Natural killer cell treated with Interleukin-12 subunit alpha and Interleukin-12 subunit beta and Interleukin-15 and Interleukin-18, amount 100 ng/mL, for 72 hours (primary cell): ENCODE measurements around the gene PKD1L1. TPM values are rescaled to one million over a fixed set of nuclear protein-coding genes. Genes with fewer than 3 reads are reported as not detected.

Experiments
- ATAC-seq, 2 donors: fragments of 150-1000 bp; cut with Tn5 transposase in 1 of 2; sonication (Bioruptor Pico), chemical (Tn5 transposase) in 1 of 2; 2 replicates each; pipeline ENCODE4 v1.10.0; 2021
- DNase-seq: peaks from one replicate; pipeline ENCODE4 v3.0.0; 2022; ENCODE audit warnings: low spot score
- H3K27ac Mint-ChIP-seq, 2 donors: 1 replicate in 1 of 2; 2 replicates in 1 of 2; pipeline ENCODE4 v1.8.0; 2022; ENCODE audit warnings: mixed read lengths in 2 of 2, mild to moderate bottlenecking in 1 of 2, moderate library complexity in 1 of 2
- H3K27me3 Mint-ChIP-seq, 2 donors: 1 replicate in 1 of 2; 2 replicates in 1 of 2; pipeline ENCODE4 v1.8.0; 2022; ENCODE audit warnings: mixed read lengths in 2 of 2
- H3K36me3 Mint-ChIP-seq: one replicate; pipeline ENCODE4 v1.8.0; 2022; ENCODE audit warnings: mixed read lengths
- H3K4me1 Mint-ChIP-seq, 2 donors: 1 replicate in 1 of 2; 2 replicates in 1 of 2; pipeline ENCODE4 v1.8.0; 2022; ENCODE audit warnings: low read depth in 2 of 2, mixed read lengths in 2 of 2, mild to moderate bottlenecking in 1 of 2
- H3K4me3 Mint-ChIP-seq: one replicate; pipeline ENCODE4 v1.8.0; 2022; ENCODE audit warnings: mixed read lengths
- H3K9me3 Mint-ChIP-seq: 2 replicates; pipeline ENCODE4 v1.8.0; 2022; ENCODE audit warnings: mixed read lengths
- total RNA-seq, 2 donors: library from RNA; stranded (reverse); gene quantifications; one replicate each; pipeline ENCODE4 v1.2.3, GENCODE V29; 2022

PKD1L1 gene
- total RNA-seq, 2 donors from 2014 or later: 0.28 to 0.31 TPM

- DNase-seq (no peak), ATAC-seq (no peak)
- H3K4me1 Mint-ChIP-seq: no peaks in the 10 kb centered on the region
- H3K9me3 Mint-ChIP-seq: no peaks in the 10 kb centered on the region
- H3K27ac Mint-ChIP-seq: no peak overlapping the region
- peaks cover 0 to 3% of the 10 kb centered on the region in 2 donors for H3K27me3 Mint-ChIP-seq
- no peaks in the 10 kb centered on the region for H3K36me3 Mint-ChIP-seq
- no peak overlapping the region for H3K4me3 Mint-ChIP-seq
Observed at GRCh38 chr7:47890606-47891005, 57.7 kb downstream of the PKD1L1 start.

GRCh38 chr7:47890125-47890524, 58.1 kb downstream of the PKD1L1 start:
- ATAC-seq: no peak
- no peaks in the 10 kb centered on the region for H3K4me1 Mint-ChIP-seq
- peaks cover 0 to 3% of the 10 kb centered on the region in 2 donors for H3K27me3 Mint-ChIP-seq
- H3K4me3 Mint-ChIP-seq: no peak overlapping the region
- DNase-seq: no peak
- H3K36me3 Mint-ChIP-seq: no peaks in the 10 kb centered on the region
- H3K9me3 Mint-ChIP-seq: no peaks in the 10 kb centered on the region
- H3K27ac Mint-ChIP-seq: no peak overlapping the region

GRCh38 chr7:47889723-47890122, 58.5 kb downstream of the PKD1L1 start:
- ATAC-seq (no peak), DNase-seq (no peak)
- no peaks in the 10 kb centered on the region for H3K4me1 Mint-ChIP-seq
- H3K36me3 Mint-ChIP-seq: no peaks in the 10 kb centered on the region
- H3K27me3 Mint-ChIP-seq: peaks cover 0 to 5% of the 10 kb centered on the region in 2 donors
- no peaks in the 10 kb centered on the region for H3K9me3 Mint-ChIP-seq
- H3K4me3 Mint-ChIP-seq: no peak overlapping the region
- H3K27ac Mint-ChIP-seq: no peak overlapping the region

- H3K27ac Mint-ChIP-seq: no peak overlapping the region
- no peak for DNase-seq
- H3K9me3 Mint-ChIP-seq: no peaks in the 10 kb centered on the region
- H3K36me3 Mint-ChIP-seq: no peaks in the 10 kb centered on the region
- peaks cover 0 to 5% of the 10 kb centered on the region in 2 donors for H3K27me3 Mint-ChIP-seq
- H3K4me3 Mint-ChIP-seq: no peak overlapping the region
- no peaks in the 10 kb centered on the region for H3K4me1 Mint-ChIP-seq
- peak in 1 of 2 donors; percentile 2 for ATAC-seq
Observed at GRCh38 chr7:47888371-47889265, 59.6 kb downstream of the PKD1L1 start.

- Mint-ChIP-seq H3K27me3 (peaks cover 0 to 5% of the 10 kb centered on the region in 2 donors), H3K4me1 (no peaks in the 10 kb centered on the region), H3K4me3 (no peak overlapping the region), H3K36me3 (no peaks in the 10 kb centered on the region), H3K27ac (no peak overlapping the region), H3K9me3 (no peaks in the 10 kb centered on the region)
- ATAC-seq: no peak
- no peak for DNase-seq
Observed at GRCh38 chr7:47887016-47887640, 61.1 kb downstream of the PKD1L1 start.

GRCh38 chr7:47885987-47886811, 62.1 kb downstream of the PKD1L1 start:
- peaks cover 0 to 2% of the 10 kb centered on the region in 2 donors for H3K27me3 Mint-ChIP-seq
- H3K9me3 Mint-ChIP-seq: no peaks in the 10 kb centered on the region
- no peaks in the 10 kb centered on the region for H3K4me1 Mint-ChIP-seq
- no peak overlapping the region for H3K4me3 Mint-ChIP-seq
- no peak overlapping the region for H3K27ac Mint-ChIP-seq
- DNase-seq (no peak), ATAC-seq (no peak)
- H3K36me3 Mint-ChIP-seq: no peaks in the 10 kb centered on the region

GRCh38 chr7:47885309-47885986, 62.8 kb downstream of the PKD1L1 start:
- DNase-seq (no peak), ATAC-seq (peak in 1 of 2 donors; percentile 31)
- H3K27me3 Mint-ChIP-seq: peaks cover 0 to 2% of the 10 kb centered on the region in 2 donors
- no peak overlapping the region for H3K27ac Mint-ChIP-seq
- H3K9me3 Mint-ChIP-seq: no peaks in the 10 kb centered on the region
- H3K4me3 Mint-ChIP-seq: no peak overlapping the region
- no peaks in the 10 kb centered on the region for H3K4me1 Mint-ChIP-seq
- no peaks in the 10 kb centered on the region for H3K36me3 Mint-ChIP-seq

GRCh38 chr7:47884675-47885074, 63.6 kb downstream of the PKD1L1 start:
- ATAC-seq: no peak
- H3K27ac Mint-ChIP-seq: no peak overlapping the region
- no peak overlapping the region for H3K4me3 Mint-ChIP-seq
- H3K36me3 Mint-ChIP-seq: no peaks in the 10 kb centered on the region
- H3K4me1 Mint-ChIP-seq: no peaks in the 10 kb centered on the region
- no peak for DNase-seq
- H3K9me3 Mint-ChIP-seq: no peaks in the 10 kb centered on the region
- peaks cover 0 to 2% of the 10 kb centered on the region in 2 donors for H3K27me3 Mint-ChIP-seq

- Mint-ChIP-seq H3K4me1 (no peaks in the 10 kb centered on the region), H3K27ac (no peak overlapping the region), H3K4me3 (no peak overlapping the region), H3K36me3 (no peaks in the 10 kb centered on the region), H3K9me3 (no peaks in the 10 kb centered on the region), H3K27me3 (peaks cover 0 to 6% of the 10 kb centered on the region in 2 donors)
- no peak for ATAC-seq
- no peak for DNase-seq
Observed at GRCh38 chr7:47882635-47883034, 65.6 kb downstream of the PKD1L1 start.

GRCh38 chr7:47881256-47881655, 67.0 kb downstream of the PKD1L1 start:
- ATAC-seq (no peak), DNase-seq (no peak)
- Mint-ChIP-seq H3K9me3 (no peaks in the 10 kb centered on the region), H3K27me3 (peaks cover 0 to 6% of the 10 kb centered on the region in 2 donors), H3K36me3 (no peaks in the 10 kb centered on the region), H3K27ac (no peak overlapping the region), H3K4me1 (no peaks in the 10 kb centered on the region), H3K4me3 (no peak overlapping the region)

- Mint-ChIP-seq H3K4me3 (no peak overlapping the region), H3K27ac (no peak overlapping the region), H3K27me3 (peaks cover 0 to 4% of the 10 kb centered on the region in 2 donors), H3K9me3 (no peaks in the 10 kb centered on the region), H3K36me3 (no peaks in the 10 kb centered on the region), H3K4me1 (no peaks in the 10 kb centered on the region)
- DNase-seq (no peak), ATAC-seq (no peak)
Observed at GRCh38 chr7:47878662-47879061, 69.6 kb downstream of the PKD1L1 start.

- Mint-ChIP-seq H3K27ac (no peak overlapping the region), H3K4me3 (no peak overlapping the region), H3K27me3 (peaks cover 0 to 4% of the 10 kb centered on the region in 2 donors), H3K9me3 (no peaks in the 10 kb centered on the region), H3K4me1 (no peaks in the 10 kb centered on the region), H3K36me3 (no peaks in the 10 kb centered on the region)
- no peak for DNase-seq
- ATAC-seq: no peak
Observed at GRCh38 chr7:47877336-47877735, 70.9 kb downstream of the PKD1L1 start.

GRCh38 chr7:47875998-47876744, 72.1 kb downstream of the PKD1L1 start:
- no peak for DNase-seq
- no peak overlapping the region for H3K4me3 Mint-ChIP-seq
- H3K9me3 Mint-ChIP-seq: no peaks in the 10 kb centered on the region

More at GRCh38 chr7:47875998-47876744, 72.1 kb downstream of the PKD1L1 start:
- Mint-ChIP-seq H3K4me1 (no peaks in the 10 kb centered on the region), H3K36me3 (no peaks in the 10 kb centered on the region), H3K27me3 (peaks cover 0 to 6% of the 10 kb centered on the region in 2 donors), H3K27ac (no peak overlapping the region)
- ATAC-seq: peak; percentile 50 to 52
